Measurements from ENCODE around the gene FAM3C. TPM values are rescaled to one million over a fixed set of nuclear protein-coding genes. Genes with fewer than 3 reads are reported as not detected.

Gene FAM3C
- total and polyA plus RNA-seq, 2 donors (not counting 1 experiment from before 2014, with no cell fraction given): 26.3 to 60.8 TPM

- H3K4me3 ChIP-seq (replicated peaks in 1 of 4; ENCODE audit: control extremely low read depth in 1 of 4, insufficient read depth in 1 of 4, low read depth in 3 of 4, low read length in 4 of 4): peak overlapping the region; percentile 78 to 91 (median 86)
Measured at GRCh38 chr7:121394709-121395140, 1.4 kb downstream of the FAM3C start.

GRCh38 chr7:121393005-121393366 is 3.1 kb downstream of the FAM3C start:
- H3K4me1 ChIP-seq (ENCODE audit: control insufficient read depth, extremely low read depth, insufficient read depth, low read length): peaks cover 2% of the 10 kb centered on the region
- no peak overlapping the region for H2AFZ ChIP-seq (ENCODE audit: low read length)
- no peak overlapping the region for H3K9ac ChIP-seq (ENCODE audit: insufficient read depth, low read length)
- no peak for DNase-seq (ENCODE audit: low read depth in 2 of 2)
- no peaks in the 10 kb centered on the region for H3K36me3 ChIP-seq (ENCODE audit: control insufficient read depth, insufficient read depth, low read length)
- H3K27me3 ChIP-seq (ENCODE audit: control insufficient read depth, insufficient read depth, low read length): no peaks in the 10 kb centered on the region
- H4K20me1 ChIP-seq (ENCODE audit: control insufficient read depth, extremely low read depth, insufficient read depth, low read length): no peaks in the 10 kb centered on the region
- H3K4me2 ChIP-seq (ENCODE audit: extremely low read depth, insufficient read depth, low read length): no peak overlapping the region
- H3K9me3 ChIP-seq (ENCODE audit: control insufficient read depth, insufficient read depth, low read depth, low read length): no peaks in the 10 kb centered on the region
- TF ChIP-seq EZH2 (IDR thresholded peaks at IDR 0.05; ENCODE audit: low read length, missing control alignments) (no peak), CTCF (conservative IDR thresholded peaks at IDR 0.05 in 1 of 2, IDR thresholded peaks at IDR 0.05 in 1 of 2; ENCODE audit: low read depth in 1 of 2, low read length in 2 of 2) (no peak)
- no peak overlapping the region for H3K4me3 ChIP-seq (replicated peaks in 1 of 4; ENCODE audit: control extremely low read depth in 1 of 4, insufficient read depth in 1 of 4, low read depth in 3 of 4, low read length in 4 of 4)
- peaks cover 47% of the 10 kb centered on the region for H3K79me2 ChIP-seq (ENCODE audit: control insufficient read depth, insufficient read depth, low read length)
- H3K27ac ChIP-seq (ENCODE audit: insufficient read depth, low read length): no peak overlapping the region

More at GRCh38 chr7:121394709-121395140, 1.4 kb downstream of the FAM3C start:
- H3K79me2 ChIP-seq (ENCODE audit: control insufficient read depth, insufficient read depth, low read length): peaks cover 42% of the 10 kb centered on the region
- H3K27ac ChIP-seq (ENCODE audit: insufficient read depth, low read length): no peak overlapping the region
- H3K4me2 ChIP-seq (ENCODE audit: extremely low read depth, insufficient read depth, low read length): peak overlapping the region; percentile 66
- H3K9me3 ChIP-seq (ENCODE audit: control insufficient read depth, insufficient read depth, low read depth, low read length): no peaks in the 10 kb centered on the region
- no peak overlapping the region for H2AFZ ChIP-seq (ENCODE audit: low read length)
- no peak for TF ChIP-seq CTCF (conservative IDR thresholded peaks at IDR 0.05 in 1 of 2, IDR thresholded peaks at IDR 0.05 in 1 of 2; ENCODE audit: low read depth in 1 of 2, low read length in 2 of 2)
- TF ChIP-seq EZH2 (IDR thresholded peaks at IDR 0.05; ENCODE audit: low read length, missing control alignments): no peak
- H3K36me3 ChIP-seq (ENCODE audit: control insufficient read depth, insufficient read depth, low read length): no peaks in the 10 kb centered on the region
- H3K9ac ChIP-seq (ENCODE audit: insufficient read depth, low read length): no peak overlapping the region
- no peaks in the 10 kb centered on the region for H3K27me3 ChIP-seq (ENCODE audit: control insufficient read depth, insufficient read depth, low read length)
- peak in 1 of 2 donors; percentile 8 for DNase-seq (ENCODE audit: low read depth in 2 of 2)
- H3K4me1 ChIP-seq (ENCODE audit: control insufficient read depth, extremely low read depth, insufficient read depth, low read length): peaks cover 2% of the 10 kb centered on the region
- H4K20me1 ChIP-seq (ENCODE audit: control insufficient read depth, extremely low read depth, insufficient read depth, low read length): no peaks in the 10 kb centered on the region

DNA sequence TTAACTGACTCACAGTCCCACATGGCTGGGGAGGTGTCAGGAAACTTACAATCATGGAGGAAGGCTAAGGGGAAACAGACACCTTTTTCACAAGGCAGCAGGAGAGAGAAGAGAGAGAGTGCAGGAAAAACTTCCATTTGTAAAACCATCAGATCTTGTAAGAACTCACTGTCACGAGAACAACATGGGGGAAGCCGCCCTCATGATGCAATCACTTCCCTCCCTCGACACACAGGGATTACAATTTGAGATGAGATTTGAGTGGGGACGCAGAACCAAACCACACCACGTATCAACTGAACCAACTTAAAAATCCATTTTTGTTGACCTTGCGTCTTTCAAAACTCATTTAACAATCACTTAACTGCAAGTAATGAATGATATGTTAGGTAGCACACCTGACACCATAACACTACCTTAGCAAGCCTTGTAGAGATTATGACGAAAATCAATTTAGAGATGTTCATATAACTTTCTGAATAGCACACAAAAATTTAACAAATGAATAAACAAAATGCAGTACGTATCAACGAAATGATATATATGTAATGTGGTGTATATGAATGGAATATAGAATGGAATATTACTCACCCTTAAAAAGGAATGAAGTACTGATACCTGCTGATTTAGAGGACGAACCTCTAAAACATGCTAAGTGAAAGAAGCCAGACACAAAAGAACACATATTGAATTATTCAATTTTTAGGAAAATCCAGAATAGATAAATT is 3.7 kb downstream of the FAM3C start:
- Histone ChIP-seq H3K9me3 (ENCODE audit: control insufficient read depth, insufficient read depth, low read depth, low read length) (no peaks in the 10 kb centered on the region), H3K27me3 (ENCODE audit: control insufficient read depth, insufficient read depth, low read length) (no peaks in the 10 kb centered on the region), H3K4me2 (ENCODE audit: extremely low read depth, insufficient read depth, low read length) (no peak overlapping the region), H3K4me3 (replicated peaks in 1 of 4; ENCODE audit: control extremely low read depth in 1 of 4, insufficient read depth in 1 of 4, low read depth in 3 of 4, low read length in 4 of 4) (no peak overlapping the region), H2AFZ (ENCODE audit: low read length) (no peak overlapping the region), H4K20me1 (ENCODE audit: control insufficient read depth, extremely low read depth, insufficient read depth, low read length) (no peaks in the 10 kb centered on the region), H3K36me3 (ENCODE audit: control insufficient read depth, insufficient read depth, low read length) (no peaks in the 10 kb centered on the region), H3K9ac (ENCODE audit: insufficient read depth, low read length) (no peak overlapping the region), H3K79me2 (ENCODE audit: control insufficient read depth, insufficient read depth, low read length) (peaks cover 48% of the 10 kb centered on the region), H3K4me1 (ENCODE audit: control insufficient read depth, extremely low read depth, insufficient read depth, low read length) (peaks cover 2% of the 10 kb centered on the region), H3K27ac (ENCODE audit: insufficient read depth, low read length) (no peak overlapping the region)
- TF ChIP-seq CTCF (conservative IDR thresholded peaks at IDR 0.05 in 1 of 2, IDR thresholded peaks at IDR 0.05 in 1 of 2; ENCODE audit: low read depth in 1 of 2, low read length in 2 of 2) (no peak), EZH2 (IDR thresholded peaks at IDR 0.05; ENCODE audit: low read length, missing control alignments) (no peak)
- DNase-seq (ENCODE audit: low read depth in 2 of 2): no peak
